HL-60/S4 treated with phorbol 12-myristate 13-acetate at 8.2 ng/mL for 4 days and 3 days (cell line): ENCODE measurements around the gene MITD1.
"Not testable (repeated sequence)": the region's sequence is repeated elsewhere in the genome, so short reads cannot be mapped to it uniquely, and the experiment has no call there.

Source experiments
- in situ Hi-C: fragments of 300-500 bp; cut with MboI; formaldehyde crosslinking; loops from 2 replicates; pipeline ENCODE4 v1.15.0; 2022; ENCODE audit warnings: low sequenced_read_pairs

Gene MITD1

GRCh38 chr2:99154643-99155536, 26.0 kb downstream of the MITD1 start, which contains the start of the genes LIPT1 and TSGA10:
Gene LIPT1, plus strand, starts transcription at chr2:99154967. Its CDS starts 6,991 bp downstream, at chr2:99161958.
Gene TSGA10, minus strand, starts transcription at chr2:99154942. Its CDS starts 45,503 bp downstream, at chr2:99109439.
- in situ Hi-C loops = no loop called here

DNA sequence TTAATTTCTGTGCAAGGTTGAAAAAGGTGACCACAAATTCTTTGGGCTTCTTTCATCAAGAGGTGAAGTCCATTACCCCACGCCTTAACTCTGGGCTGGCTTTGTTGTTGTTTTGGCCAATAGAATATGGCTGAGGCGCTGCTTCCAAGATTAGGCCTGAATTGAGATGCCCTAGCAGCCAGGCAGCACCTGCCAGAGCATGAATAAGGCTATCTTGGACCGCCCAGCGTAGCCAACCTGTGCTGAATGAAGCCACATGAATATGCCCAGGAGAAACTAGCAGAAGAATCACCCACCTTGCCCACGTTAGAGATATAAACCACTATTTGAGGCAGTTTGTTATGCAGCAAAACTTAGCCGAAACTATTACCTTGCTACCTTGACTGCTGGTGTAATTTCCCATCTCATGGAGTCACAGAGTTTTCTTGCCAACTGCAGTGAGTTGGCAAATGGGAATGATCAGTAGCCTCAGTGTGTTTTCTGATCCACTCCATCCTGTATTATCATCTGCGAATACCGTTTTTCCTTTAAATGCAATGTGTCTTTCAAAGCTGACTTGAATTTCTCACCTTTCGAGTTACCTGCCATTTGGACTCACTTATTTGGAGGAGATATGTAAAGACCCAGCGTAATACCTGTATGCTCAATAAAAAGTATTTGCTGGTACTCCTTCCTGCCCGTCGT, 26.8 kb downstream of the MITD1 start:
- in situ Hi-C loops = no loop called here

- in situ Hi-C loops = no loop called here
Observed at GRCh38 chr2:99152199-99152895, 28.5 kb downstream of the MITD1 start.

- in situ Hi-C loops = no loop called here
Observed at GRCh38 chr2:99150706-99151105, 30.2 kb downstream of the MITD1 start.

- in situ Hi-C loops = no loop called here
Observed at GRCh38 chr2:99141110-99142108, 39.4 kb downstream of the MITD1 start, which contains the start of gene C2orf15. Gene C2orf15, plus strand, starts transcription at chr2:99141707. Its CDS starts 8,852 bp downstream, at chr2:99150559.

DNA sequence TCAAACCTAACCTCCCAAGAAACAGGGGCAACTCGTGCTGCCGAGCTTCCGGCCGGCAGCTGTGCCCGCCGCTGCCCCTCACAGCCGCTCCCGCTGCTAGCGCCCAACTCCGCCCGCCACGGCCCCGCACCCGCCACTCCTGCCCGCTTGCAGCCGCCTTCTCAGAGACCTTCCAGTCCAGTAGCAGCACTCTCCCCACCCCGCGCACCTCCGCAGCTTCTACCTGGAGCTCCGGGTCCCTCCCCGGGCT, 40.1 kb downstream of the MITD1 start:
- in situ Hi-C loops = no loop called here

DNA sequence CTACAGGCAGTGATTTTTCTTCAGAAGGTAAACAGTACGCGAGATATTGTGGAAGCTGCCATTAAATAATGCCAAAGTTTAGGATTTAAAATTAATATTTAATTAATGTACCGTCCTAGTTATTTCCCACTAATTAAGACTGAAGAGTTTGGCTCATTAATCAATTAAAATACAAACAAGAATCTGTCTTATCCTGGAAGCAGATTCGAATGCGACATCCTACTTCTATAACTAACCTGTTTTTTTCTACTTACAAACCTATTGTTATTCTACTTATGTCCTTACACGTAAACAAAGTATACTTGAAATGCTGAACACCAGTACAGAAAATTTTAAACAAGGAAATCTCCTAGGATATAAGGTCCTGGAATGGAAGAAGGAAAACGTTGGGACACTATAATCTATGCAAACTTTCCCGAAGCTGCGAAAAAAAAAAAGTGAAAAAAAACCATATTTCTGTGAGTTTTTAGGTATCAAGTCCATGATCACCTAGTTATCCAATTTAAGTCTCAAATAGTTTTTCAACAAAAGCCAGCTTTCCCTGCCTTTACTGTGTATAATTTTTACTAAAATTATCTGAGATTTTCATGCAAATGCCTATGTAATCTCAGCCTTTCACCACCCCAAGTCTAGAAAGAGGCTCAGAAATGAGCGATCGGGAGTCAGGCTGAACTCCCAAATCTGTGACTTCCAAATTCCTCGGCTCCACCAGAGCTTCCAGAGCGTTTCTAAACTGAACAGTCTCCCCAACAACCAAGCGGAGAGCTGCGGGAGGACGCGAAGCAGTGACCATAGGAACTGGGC, 40.6 kb downstream of the MITD1 start:
- in situ Hi-C loops = no loop called here

DNA sequence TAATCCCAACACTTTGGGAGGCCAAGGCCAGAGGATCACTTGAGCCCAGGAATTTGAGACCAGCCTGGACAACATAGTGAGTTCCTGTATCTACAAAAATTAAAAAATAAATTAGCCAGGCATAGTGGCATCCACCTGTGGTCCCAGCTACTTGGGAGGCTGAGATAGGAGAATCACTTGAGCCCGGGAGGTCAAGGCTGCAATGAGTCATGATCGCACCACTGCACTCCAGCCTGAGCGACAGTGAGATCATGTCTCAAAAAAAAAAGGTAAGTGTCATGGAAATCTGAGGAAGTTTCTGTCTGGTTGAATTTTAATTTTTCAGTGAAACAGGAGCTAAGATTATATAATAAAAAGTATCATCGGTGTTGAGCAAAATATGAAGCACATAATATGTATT, 41.9 kb downstream of the MITD1 start:
- in situ Hi-C loops = no loop called here

- in situ Hi-C loops = not testable (repeated sequence)
Observed at GRCh38 chr2:99135044-99135556, 45.8 kb downstream of the MITD1 start.

GRCh38 chr2:99127981-99128380, 52.9 kb downstream of the MITD1 start:
- in situ Hi-C loops = no loop called here
